ENCODE data around the gene GNB1L. TPM values are rescaled to one million over a fixed set of nuclear protein-coding genes. Genes with fewer than 3 reads are reported as not detected.

GNB1L gene
- total RNA-seq, 1 experiment from 2014 or later = 12.2 TPM

- ATAC-seq (no peak), DNase-seq (ENCODE audit: low read depth, low spot score) (no peak)
- no peak overlapping the region for H3K4me3 ChIP-seq (ENCODE audit: low read depth in 2 of 2, low read length in 2 of 2)
- H3K27ac ChIP-seq (ENCODE audit: low read length) = no peak overlapping the region
- CTCF ChIA-PET = no interaction called here
- no peak for TF ChIP-seq REST (IDR thresholded peaks at IDR 0.05; ENCODE audit: insufficient read depth in 1 of 2, low read depth in 2 of 2, low read length in 1 of 2)
- no peak for TF ChIP-seq CTCF (IDR thresholded peaks at IDR 0.05)
- TF ChIP-seq TCF7L2 (IDR thresholded peaks at IDR 0.05; ENCODE audit: low read depth, low read length) = no peak
- TF ChIP-seq SIN3A (IDR thresholded peaks at IDR 0.05; ENCODE audit: borderline replicate concordance, insufficient read depth, low read depth, low read length) = no peak
- no peak for TF ChIP-seq POLR2AphosphoS5 (IDR thresholded peaks at IDR 0.05; ENCODE audit: low read depth, low read length)
- no TSS peak for BruUV-seq (replicated peaks)
- no peaks in the 10 kb centered on the region; the same call in 1 of the 2 replicates for H3K4me1 ChIP-seq (ENCODE audit: control insufficient read depth, insufficient read depth, low read length)
- H3K27me3 ChIP-seq (ENCODE audit: control insufficient read depth, insufficient read depth, low read length) = no peaks in the 10 kb centered on the region
- H3K36me3 ChIP-seq (ENCODE audit: control insufficient read depth, insufficient read depth, low read length) = no peaks in the 10 kb centered on the region
- POLR2A ChIA-PET = no interaction called here
- in situ Hi-C loops (cut with HindIII; ENCODE audit: low pct_unique_long_range_greater_than_20kb, low sequenced_read_pairs) (no loop called here), intact Hi-C loops (cut with micrococcal nuclease; ENCODE audit: unreplicated experiment) (no loop called here)
- H3K9me3 ChIP-seq (ENCODE audit: control insufficient read depth, insufficient read depth, low read depth, low read length) = no peaks in the 10 kb centered on the region
These were observed 30.8 kb downstream of the GNB1L start for GRCh38 chr22:19823902-19824211.

GRCh38 chr22:19823191-19823901, 31.3 kb downstream of the GNB1L start:
- no TSS peak for BruUV-seq (replicated peaks)
- DNase-seq (ENCODE audit: low read depth, low spot score) (no peak), ATAC-seq (no peak)
- no peak overlapping the region for H3K27ac ChIP-seq (ENCODE audit: low read length)
- intact Hi-C loops (cut with micrococcal nuclease; ENCODE audit: unreplicated experiment) (no loop called here), in situ Hi-C loops (cut with HindIII; ENCODE audit: low pct_unique_long_range_greater_than_20kb, low sequenced_read_pairs) (no loop called here)
- no peaks in the 10 kb centered on the region for H3K27me3 ChIP-seq (ENCODE audit: control insufficient read depth, insufficient read depth, low read length)
- TF ChIP-seq REST (IDR thresholded peaks at IDR 0.05; ENCODE audit: insufficient read depth in 1 of 2, low read depth in 2 of 2, low read length in 1 of 2) (no peak), POLR2AphosphoS5 (IDR thresholded peaks at IDR 0.05; ENCODE audit: low read depth, low read length) (no peak), SIN3A (IDR thresholded peaks at IDR 0.05; ENCODE audit: borderline replicate concordance, insufficient read depth, low read depth, low read length) (no peak), CTCF (IDR thresholded peaks at IDR 0.05) (no peak), TCF7L2 (IDR thresholded peaks at IDR 0.05; ENCODE audit: low read depth, low read length) (no peak)
- ChIA-PET CTCF (no interaction called here), POLR2A (no interaction called here)
- H3K36me3 ChIP-seq (ENCODE audit: control insufficient read depth, insufficient read depth, low read length) = no peaks in the 10 kb centered on the region
- no peak overlapping the region for H3K4me3 ChIP-seq (ENCODE audit: low read depth in 2 of 2, low read length in 2 of 2)
- H3K9me3 ChIP-seq (ENCODE audit: control insufficient read depth, insufficient read depth, low read depth, low read length) = no peaks in the 10 kb centered on the region
- no peaks in the 10 kb centered on the region; the same call in 1 of the 2 replicates for H3K4me1 ChIP-seq (ENCODE audit: control insufficient read depth, insufficient read depth, low read length)

Data from Panc1 (cell line).